ENCODE measurements around the gene CABLES2.

DNA sequence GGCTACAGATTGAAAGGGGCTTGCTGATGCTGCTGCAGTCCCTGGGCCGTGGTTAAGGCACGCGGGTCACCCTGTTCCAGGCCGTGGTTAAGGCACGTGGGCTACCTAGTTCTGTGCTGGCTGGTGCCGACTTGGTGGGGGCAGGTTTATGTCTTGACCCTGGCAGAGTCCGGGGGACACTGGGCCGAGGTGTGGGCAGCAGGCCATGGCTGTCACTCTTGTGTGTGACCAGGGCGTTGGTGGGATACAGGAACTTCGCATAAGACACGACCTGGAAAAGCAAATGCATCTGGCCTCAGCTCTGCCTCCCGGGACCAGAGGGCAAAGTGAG is 13.8 kb downstream of the CABLES2 start:
- TF ChIP-seq, protein P1, sequence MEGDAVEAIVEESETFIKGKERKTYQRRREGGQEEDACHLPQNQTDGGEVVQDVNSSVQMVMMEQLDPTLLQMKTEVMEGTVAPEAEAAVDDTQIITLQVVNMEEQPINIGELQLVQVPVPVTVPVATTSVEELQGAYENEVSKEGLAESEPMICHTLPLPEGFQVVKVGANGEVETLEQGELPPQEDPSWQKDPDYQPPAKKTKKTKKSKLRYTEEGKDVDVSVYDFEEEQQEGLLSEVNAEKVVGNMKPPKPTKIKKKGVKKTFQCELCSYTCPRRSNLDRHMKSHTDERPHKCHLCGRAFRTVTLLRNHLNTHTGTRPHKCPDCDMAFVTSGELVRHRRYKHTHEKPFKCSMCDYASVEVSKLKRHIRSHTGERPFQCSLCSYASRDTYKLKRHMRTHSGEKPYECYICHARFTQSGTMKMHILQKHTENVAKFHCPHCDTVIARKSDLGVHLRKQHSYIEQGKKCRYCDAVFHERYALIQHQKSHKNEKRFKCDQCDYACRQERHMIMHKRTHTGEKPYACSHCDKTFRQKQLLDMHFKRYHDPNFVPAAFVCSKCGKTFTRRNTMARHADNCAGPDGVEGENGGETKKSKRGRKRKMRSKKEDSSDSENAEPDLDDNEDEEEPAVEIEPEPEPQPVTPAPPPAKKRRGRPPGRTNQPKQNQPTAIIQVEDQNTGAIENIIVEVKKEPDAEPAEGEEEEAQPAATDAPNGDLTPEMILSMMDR (IDR thresholded peaks at IDR 0.05; ENCODE audit: low read depth, low read length, poor library complexity, severe bottlenecking), result no peak
- no peak for TF ChIP-seq EZH2phosphoT487 (IDR thresholded peaks at IDR 0.05; ENCODE audit: borderline replicate concordance, low read length)
